ENCODE data around the gene ACTL8. TPM values are rescaled to one million over a fixed set of nuclear protein-coding genes. Genes with fewer than 3 reads are reported as not detected.

ACTL8 gene
- total RNA-seq, 2 experiments from 2014 or later = not detected

DNA sequence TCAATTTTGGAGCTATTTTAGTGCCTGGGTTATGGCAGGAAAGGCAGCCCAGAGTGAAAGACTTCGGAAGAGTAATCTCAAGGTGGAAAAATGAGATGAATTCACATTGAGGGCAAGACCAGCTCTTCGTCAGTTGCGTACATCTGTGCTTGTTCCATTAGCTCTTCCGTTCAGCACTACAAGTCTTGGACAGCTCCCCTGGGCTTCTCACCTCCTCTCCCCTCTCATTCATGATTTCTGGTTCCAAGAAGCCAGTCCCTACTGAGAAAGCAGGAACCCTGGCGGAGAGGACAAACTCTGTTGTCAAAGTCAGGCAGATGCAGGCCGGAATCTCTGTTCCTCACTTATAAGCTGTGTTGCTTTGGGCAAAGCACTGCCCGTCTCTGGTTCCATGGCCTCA lies 76.5 kb downstream of the ACTL8 start:
- CTCF ChIA-PET = no interaction called here
- no peak overlapping the region for H3K27ac ChIP-seq (ENCODE audit: low read depth in 1 of 2, low read length in 2 of 2)
- no peaks in the 10 kb centered on the region for H3K27me3 ChIP-seq (ENCODE audit: control insufficient read depth in 1 of 2, insufficient read depth in 2 of 2, low read length in 2 of 2)
- no peak for ATAC-seq (ENCODE audit: poor library complexity)
- no peak overlapping the region for H3K4me3 ChIP-seq (ENCODE audit: low read length)
- DNase-seq = no peak
- H3K36me3 ChIP-seq (ENCODE audit: insufficient read depth, low read length) = no peaks in the 10 kb centered on the region
- Mint-ChIP-seq H3K36me3 (ENCODE audit: low read depth) (no peaks in the 10 kb centered on the region), H3K4me3 (no peak overlapping the region), H3K9me3 (no peaks in the 10 kb centered on the region), H3K4me1 (ENCODE audit: low read depth) (no peaks in the 10 kb centered on the region), H3K27me3 (peaks cover 65% of the 10 kb centered on the region), H3K27ac (no peak overlapping the region)
- H3K4me1 ChIP-seq (ENCODE audit: insufficient read depth, low read length) = no peaks in the 10 kb centered on the region
- peaks cover 0 to 10% of the 10 kb centered on the region in 2 experiments for H3K9me3 ChIP-seq (ENCODE audit: control insufficient read depth in 1 of 2, insufficient read depth in 1 of 2, low read length in 2 of 2)
- POLR2A ChIA-PET = no interaction called here
- TF ChIP-seq, protein P1, sequence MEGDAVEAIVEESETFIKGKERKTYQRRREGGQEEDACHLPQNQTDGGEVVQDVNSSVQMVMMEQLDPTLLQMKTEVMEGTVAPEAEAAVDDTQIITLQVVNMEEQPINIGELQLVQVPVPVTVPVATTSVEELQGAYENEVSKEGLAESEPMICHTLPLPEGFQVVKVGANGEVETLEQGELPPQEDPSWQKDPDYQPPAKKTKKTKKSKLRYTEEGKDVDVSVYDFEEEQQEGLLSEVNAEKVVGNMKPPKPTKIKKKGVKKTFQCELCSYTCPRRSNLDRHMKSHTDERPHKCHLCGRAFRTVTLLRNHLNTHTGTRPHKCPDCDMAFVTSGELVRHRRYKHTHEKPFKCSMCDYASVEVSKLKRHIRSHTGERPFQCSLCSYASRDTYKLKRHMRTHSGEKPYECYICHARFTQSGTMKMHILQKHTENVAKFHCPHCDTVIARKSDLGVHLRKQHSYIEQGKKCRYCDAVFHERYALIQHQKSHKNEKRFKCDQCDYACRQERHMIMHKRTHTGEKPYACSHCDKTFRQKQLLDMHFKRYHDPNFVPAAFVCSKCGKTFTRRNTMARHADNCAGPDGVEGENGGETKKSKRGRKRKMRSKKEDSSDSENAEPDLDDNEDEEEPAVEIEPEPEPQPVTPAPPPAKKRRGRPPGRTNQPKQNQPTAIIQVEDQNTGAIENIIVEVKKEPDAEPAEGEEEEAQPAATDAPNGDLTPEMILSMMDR (IDR thresholded peaks at IDR 0.05) = no peak
- intact Hi-C loops (cut with DNase I, micrococcal nuclease) = no loop called here

DNA sequence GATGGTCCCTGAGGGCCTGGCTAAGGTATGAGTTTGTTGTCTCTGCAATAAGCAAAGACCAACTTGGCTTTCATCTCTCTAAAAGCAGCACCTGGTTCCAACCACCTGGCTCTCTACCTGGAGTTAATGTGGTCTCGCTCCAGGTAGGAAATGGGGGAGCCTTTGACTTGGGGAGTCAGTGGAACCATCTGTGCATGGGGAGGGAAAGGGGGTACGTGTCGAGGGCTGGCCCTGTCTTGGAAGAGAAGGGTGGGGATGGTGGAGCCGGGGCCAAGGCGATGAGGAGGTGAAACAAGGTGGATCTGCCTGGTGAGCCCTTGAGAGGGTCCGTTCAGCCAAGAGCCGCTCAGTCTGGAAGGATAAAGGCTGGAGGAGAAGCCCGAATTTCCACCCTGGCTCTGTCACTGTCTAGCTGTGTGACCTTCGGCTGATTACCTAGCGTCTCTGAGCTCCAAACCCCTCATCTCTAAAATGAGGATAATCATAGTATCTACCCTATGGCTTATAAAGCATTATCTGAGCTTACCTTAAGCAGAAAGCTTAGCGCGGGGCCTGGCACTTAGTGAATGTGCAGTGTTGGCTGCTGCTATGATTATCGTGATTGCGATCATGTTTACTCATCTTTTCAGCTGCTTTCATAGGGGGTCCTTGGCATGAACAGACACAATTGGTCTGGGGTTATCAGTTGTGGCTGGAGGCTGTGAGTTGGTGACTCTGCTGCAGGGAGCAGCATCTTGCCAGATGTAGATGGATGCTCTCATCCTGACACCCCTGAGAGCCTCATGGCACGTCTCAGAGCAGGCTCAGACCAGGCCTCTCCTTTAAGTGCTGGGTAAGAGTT lies 78.7 kb downstream of the ACTL8 start:
- Mint-ChIP-seq H3K4me1 (ENCODE audit: low read depth) (no peaks in the 10 kb centered on the region), H3K9me3 (no peaks in the 10 kb centered on the region), H3K4me3 (no peak overlapping the region), H3K27ac (no peak overlapping the region), H3K27me3 (peaks cover 42% of the 10 kb centered on the region), H3K36me3 (ENCODE audit: low read depth) (no peaks in the 10 kb centered on the region)
- TF ChIP-seq, protein P1 (IDR thresholded peaks at IDR 0.05) = no peak
- ChIA-PET CTCF (no interaction called here), POLR2A (no interaction called here)
- no peaks in the 10 kb centered on the region for H3K27me3 ChIP-seq (ENCODE audit: control insufficient read depth in 1 of 2, insufficient read depth in 2 of 2, low read length in 2 of 2)
- DNase-seq = no peak
- no peaks in the 10 kb centered on the region for H3K4me1 ChIP-seq (ENCODE audit: insufficient read depth, low read length)
- H3K4me3 ChIP-seq (ENCODE audit: low read length) = no peak overlapping the region
- no peak for ATAC-seq (ENCODE audit: poor library complexity)
- H3K36me3 ChIP-seq (ENCODE audit: insufficient read depth, low read length) = no peaks in the 10 kb centered on the region
- H3K27ac ChIP-seq (ENCODE audit: low read depth in 1 of 2, low read length in 2 of 2) = no peak overlapping the region
- intact Hi-C loops (cut with DNase I, micrococcal nuclease) = no loop called here
- H3K9me3 ChIP-seq (ENCODE audit: control insufficient read depth in 1 of 2, insufficient read depth in 1 of 2, low read length in 2 of 2) = peaks cover 0 to 10% of the 10 kb centered on the region in 2 experiments

DNA sequence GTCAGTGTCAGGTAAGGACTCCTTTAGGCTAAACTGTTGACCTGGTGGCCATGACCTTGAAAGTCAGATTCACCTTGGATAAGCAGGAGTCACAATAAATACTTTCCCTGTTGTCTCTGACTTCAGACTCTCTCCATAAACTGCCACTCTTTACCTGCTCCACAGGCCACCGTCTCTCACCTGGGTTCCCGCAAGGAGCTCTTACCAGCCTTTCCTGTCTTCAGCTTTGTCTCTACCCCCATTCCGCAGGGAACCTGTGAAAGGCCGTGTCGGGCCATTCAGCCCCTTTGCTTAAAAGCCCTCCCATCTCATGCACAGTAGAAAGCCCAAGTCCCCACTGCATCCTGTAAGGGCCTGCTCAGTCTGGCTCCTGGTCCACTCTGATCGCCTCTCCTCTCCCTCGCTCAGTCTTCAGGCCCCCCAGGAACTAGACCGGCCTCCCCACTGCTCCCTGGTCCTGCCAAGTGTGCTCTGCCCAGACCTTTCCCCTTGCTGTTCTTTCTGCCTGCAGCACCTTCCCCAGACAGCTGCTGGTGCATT lies 79.5 kb downstream of the ACTL8 start:
- ChIA-PET POLR2A (no interaction called here), CTCF (no interaction called here)
- peaks cover 40% of the 10 kb centered on the region for H3K27me3 Mint-ChIP-seq
- no peaks in the 10 kb centered on the region for H3K4me1 ChIP-seq (ENCODE audit: insufficient read depth, low read length)
- H3K27ac Mint-ChIP-seq = no peak overlapping the region
- DNase-seq = no peak
- no peaks in the 10 kb centered on the region for H3K27me3 ChIP-seq (ENCODE audit: control insufficient read depth in 1 of 2, insufficient read depth in 2 of 2, low read length in 2 of 2)
- H3K27ac ChIP-seq (ENCODE audit: low read depth in 1 of 2, low read length in 2 of 2) = no peak overlapping the region
- no peaks in the 10 kb centered on the region for H3K9me3 Mint-ChIP-seq
- no peaks in the 10 kb centered on the region for H3K4me1 Mint-ChIP-seq (ENCODE audit: low read depth)
- H3K9me3 ChIP-seq (ENCODE audit: control insufficient read depth in 1 of 2, insufficient read depth in 1 of 2, low read length in 2 of 2) = peaks cover 0 to 11% of the 10 kb centered on the region in 2 experiments
- no peaks in the 10 kb centered on the region for H3K36me3 ChIP-seq (ENCODE audit: insufficient read depth, low read length)
- H3K4me3 ChIP-seq (ENCODE audit: low read length) = no peak overlapping the region
- H3K36me3 Mint-ChIP-seq (ENCODE audit: low read depth) = no peaks in the 10 kb centered on the region
- intact Hi-C loops (cut with DNase I, micrococcal nuclease) = no loop called here
- TF ChIP-seq, protein P1 (IDR thresholded peaks at IDR 0.05) = no peak
- H3K4me3 Mint-ChIP-seq = no peak overlapping the region
- ATAC-seq (ENCODE audit: poor library complexity) = no peak
